NCI-H2196 (cell line): ENCODE results near the gene MC3R.
"Not testable (repeated sequence)": the region's sequence is repeated elsewhere in the genome, so short reads cannot be mapped to it uniquely, and the experiment has no call there.

Experiments used
- DNase-seq: peaks from one replicate; lab custom pipeline; 2025; ENCODE audit not compliant: unreplicated experiment; lab: John Stamatoyannopoulos, UW

The MC3R gene

DNA sequence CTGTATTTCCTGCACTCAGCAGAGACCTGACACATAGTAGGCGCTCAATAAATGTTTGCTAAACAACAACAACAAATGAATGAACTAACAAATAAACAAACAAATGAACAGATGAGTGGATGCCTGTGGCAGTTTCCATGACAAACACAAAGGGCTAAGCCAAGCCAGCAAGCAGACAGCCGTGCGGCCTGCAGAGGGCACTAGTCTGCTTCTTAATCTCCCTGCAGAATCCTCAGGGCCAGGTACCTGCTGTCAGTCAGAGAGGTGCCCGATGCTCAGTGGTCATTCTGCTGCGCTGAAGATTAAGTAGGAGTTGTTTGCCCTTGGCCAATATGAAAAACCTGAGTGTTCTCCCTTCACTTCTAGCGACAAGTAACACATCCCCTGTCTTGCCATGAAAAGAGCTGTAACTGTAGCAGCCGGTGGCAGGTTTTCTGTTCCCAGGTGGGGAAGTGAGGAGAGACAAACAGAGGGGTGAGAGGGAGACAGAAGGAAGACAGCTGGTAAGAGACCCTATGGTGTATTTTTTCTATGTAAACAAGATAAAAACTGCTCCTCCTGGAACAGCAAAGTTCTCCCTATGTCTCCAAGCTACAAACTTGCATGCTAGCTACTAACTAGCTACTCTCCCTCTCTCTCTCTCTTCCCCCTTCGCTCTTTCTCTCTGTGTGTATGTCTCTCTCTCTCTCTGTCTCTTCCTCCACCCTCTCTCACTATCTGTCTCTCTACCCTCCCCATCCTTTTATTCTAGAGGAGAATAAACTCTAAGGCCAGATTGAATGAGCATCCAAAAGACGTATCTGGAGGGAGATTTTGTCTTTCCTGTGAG, at the start of gene MC3R:
Gene MC3R (plus strand): TSS at position 779 of the 829 bp plus-strand sequence. CDS start 112 bp downstream, outside the sequence.
- peak; percentile 53 for DNase-seq

DNA sequence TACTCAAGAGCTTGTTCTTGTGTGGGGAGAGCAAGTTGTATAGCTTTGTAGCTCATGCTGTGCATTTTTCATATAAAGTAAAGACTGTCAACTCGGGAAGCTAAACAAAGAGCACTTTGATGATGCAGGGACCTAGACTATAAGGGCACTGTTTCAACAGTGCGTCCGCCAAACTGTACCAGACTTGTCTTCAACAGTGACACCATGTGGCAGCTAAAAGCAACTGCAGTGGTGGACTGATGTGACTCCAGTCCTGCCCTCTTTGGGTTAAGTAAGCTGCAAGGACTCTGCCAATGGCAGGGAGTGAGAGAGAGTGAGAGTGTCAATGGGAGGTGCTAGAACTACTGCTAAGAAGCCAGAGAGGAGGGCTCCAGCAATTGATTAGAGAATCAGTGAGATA, 48.1 kb upstream of the MC3R start:
- DNase-seq: no peak

DNA sequence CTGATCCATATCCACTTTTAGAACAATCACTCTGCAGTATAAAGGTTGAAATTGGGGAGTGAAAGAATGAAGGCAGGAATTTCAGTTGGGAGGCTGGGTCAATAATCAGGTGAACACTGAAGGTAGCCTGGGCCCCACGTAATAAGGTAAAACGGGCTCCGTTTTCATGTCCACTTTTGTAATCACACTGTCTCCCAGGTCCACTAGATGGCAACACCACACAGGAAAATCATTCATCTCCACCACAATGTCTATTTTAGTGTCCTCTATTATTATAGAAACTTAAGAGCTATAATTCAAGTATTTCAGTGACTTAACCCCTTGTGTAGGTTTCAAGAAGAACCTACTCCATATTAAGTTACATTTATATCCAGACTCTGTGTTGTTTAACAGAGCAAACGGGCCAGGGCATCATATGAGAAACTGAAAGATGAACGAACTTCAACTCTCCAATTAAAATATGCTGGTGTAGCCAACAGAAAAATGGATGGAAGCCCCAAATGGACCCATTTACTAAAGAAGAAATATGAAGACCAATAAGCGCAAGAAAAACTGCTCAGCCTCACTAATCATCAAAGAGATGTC, 45.9 kb upstream of the MC3R start:
- DNase-seq: no peak

DNA sequence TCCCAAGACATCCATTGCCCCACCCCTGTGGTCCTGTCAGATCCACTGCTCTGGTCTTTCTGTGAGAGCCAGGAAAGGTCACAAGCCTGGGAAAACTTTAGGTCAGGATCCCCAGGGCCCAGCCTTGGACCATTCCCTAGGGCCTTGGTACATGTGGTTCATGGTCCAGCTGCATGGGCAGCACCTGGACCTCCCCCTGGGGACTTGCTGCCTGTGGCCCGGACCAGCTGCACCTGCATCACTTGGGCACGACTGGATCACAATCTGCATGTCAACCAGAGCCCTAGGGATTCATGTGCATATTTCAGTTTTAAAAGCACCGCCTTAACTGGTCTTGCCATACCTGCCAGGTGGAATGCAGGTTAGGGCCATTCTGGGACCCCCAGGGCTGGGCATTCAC, 44.3 kb upstream of the MC3R start:
- DNase-seq: no peak

DNA sequence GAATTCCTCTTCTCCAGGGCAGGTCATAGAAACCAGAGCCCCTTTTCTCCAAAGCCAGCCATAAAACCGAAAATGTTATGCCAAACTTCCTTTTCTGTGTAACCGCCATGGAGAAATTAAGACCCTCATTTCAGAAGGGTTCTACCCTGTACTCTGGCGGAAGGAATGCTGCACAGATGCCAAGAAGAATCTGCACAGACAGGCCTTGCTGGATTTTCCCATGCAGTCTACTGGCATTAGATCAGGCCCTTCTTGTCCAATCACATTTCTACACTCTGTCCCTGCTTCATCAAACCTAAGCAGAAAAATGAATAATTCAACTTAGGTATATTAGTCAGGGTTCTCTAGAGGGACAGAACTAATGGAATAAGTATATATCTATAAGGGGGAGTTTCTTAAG, 43.2 kb upstream of the MC3R start:
- no peak for DNase-seq

DNA sequence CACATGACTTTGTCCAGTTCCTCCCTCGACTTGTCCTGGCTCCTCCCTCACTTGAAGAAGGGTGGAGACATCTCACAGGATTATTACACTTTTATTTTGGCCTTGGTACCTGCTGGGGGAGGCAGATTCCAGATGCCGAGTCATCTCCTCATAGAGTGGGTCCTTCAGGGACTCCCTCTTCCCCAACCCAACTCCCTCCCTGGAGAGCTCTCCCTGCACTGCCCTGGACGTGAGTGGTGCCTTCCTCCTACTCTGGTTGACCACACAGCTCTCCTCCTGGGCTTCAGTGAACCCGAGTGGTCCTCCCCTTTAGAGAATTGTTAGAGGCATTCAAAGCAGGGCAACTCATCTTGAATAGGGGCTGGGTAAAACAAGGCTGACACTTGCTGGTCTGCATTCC, 40.9 kb upstream of the MC3R start:
- DNase-seq: no peak

DNA sequence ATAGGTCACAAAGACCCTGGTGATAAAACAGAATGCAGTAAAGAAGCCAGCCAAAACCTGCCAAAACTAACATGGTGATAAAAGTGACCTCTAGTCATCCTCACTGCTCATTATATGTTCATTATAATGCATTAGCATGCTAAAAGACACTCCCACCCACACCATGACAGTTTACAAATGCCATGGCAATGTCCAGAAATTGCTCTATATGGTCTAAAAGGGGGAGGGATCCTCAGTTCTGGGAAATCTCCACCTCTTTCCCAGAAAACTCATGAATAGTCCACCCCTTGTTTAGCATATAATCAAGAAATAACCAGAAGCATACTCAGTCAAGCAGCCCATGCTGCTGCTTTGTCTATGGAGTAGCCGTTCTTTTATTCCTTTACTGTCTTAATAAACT, 40.4 kb upstream of the MC3R start:
- no peak for DNase-seq

DNA sequence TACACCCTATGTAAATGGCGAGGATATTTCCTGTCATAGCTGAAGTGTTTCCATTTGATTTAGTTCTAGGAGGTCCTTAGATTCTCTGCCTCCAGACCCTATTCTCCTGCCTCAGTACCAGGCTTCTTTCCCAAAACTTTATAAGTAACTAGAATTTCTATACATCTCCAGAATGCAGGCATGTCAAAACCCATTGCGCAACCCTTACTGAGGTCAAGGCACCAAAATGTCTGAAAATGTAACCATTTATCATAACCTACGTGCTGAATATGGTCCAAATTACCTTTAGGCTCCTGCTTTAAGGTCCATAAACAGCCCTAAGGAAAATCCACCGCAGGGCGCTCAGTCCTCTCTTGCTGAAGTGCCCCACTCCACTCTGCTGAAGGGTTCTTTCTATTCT, 37.5 kb upstream of the MC3R start:
- DNase-seq: no peak

DNA sequence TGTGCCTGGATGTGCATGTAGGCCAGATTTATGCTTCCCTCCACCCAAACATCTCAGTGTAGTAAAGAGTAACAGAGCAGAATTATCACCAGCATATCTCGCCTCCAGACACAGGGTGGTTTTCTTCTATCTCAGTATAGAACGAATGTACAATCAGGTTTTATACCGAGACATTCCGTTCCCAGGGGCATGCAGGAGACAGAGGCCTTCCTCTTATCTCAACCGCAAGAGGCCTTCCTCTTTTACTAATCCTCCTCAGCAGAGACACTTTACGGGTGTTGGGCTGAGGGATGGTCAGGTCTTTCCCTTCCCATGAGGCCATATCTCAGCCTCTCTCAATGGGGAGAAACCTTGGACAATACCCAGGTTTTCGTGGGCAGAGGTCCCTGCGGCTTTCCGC, 36.4 kb upstream of the MC3R start:
- no peak for DNase-seq

DNA sequence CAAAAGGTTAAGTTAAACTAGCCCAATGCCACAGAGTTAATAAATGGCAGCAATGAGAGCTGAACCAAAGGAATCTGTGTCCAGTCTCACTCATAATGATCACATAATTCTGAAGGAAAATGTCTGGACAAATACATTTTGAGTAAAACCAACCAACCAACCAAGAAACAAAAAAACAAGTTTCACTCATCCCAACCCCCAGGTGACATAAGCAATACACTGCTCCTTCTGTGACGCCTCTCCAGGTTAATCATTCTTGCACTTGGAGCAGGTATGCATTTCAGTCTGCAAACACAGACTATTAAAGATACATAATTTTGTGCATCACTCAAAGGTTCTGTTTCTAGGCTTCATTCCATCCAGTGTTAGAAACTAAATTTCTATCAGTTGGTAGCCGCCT, 35.2 kb upstream of the MC3R start:
- no peak for DNase-seq

DNA sequence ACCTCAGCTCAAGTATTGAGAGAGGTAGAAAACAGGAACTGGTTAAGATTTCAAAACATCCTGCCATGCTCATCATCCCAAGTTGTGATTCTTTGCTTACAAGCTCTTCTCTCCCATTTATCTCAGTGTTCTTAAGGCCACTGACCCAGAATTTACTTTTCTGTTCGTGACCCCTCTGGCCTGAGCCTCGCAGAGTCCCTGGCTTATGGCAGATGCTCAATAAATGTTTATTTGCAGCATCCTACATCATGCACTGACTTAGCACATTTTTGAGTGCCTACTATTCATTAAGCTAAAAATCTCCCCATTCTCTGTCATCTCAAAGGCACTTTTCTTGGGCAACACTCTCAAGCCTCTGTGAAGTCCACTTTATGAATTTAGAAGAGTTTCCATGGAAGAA, 33.4 kb upstream of the MC3R start:
- DNase-seq: no peak

DNA sequence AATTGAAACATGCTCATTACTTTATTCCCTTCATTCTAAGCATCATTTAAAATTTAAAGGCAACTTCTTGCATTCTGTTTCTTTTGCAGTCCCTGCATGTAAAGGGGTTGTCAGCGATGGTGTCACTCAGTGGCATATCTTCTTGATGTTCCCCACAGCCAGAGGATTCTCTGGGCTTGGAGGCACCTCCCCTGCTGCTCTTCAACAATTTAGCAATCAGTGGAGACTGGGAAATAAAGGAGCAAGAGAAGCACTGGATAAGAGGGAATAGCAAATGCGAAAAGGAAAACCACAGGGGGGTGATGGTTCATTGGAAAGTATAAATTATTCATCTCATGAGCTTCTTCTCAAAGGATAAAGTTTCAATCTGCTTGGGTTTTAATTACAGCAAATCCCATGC, 30.7 kb upstream of the MC3R start:
- no peak for DNase-seq

DNA sequence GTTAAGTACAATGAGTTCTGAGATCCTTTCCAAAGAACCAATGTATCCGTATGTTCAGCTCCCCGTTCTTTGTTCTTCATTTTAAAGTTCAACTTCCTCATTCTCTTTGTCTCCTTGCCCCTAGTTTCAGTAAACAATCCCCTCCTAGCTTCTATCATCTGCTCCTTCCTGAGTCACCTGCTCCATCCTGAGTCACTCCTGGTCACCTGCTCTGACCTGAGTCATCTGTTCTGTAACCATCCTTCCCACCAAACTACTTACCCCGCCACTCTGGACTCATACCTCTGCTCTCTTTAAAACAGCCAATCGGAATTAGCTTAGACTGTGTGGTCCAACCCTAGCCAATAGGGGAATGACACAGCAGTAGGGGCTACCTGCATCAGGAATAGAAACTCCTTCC, 27.3 kb upstream of the MC3R start:
- DNase-seq: not testable (repeated sequence)

DNA sequence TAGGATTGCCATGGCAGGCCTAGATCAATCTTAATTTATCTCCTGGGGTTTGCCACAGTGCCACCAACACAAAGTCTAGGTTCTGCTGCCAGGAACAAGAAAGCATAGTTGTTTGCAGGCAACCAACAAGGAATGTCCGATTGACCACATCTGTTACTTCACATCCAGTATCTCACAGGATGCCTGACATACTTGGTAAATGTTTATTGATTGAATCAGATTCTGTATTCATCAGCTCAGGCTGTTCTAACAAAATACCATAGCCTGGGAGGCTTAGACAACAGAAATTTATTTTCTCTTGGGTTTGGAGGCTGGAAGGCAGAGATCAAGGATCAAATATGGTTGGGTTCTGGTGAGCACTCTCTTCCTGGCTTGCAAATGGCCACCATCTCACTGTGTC, 26.3 kb upstream of the MC3R start:
- DNase-seq: no peak

DNA sequence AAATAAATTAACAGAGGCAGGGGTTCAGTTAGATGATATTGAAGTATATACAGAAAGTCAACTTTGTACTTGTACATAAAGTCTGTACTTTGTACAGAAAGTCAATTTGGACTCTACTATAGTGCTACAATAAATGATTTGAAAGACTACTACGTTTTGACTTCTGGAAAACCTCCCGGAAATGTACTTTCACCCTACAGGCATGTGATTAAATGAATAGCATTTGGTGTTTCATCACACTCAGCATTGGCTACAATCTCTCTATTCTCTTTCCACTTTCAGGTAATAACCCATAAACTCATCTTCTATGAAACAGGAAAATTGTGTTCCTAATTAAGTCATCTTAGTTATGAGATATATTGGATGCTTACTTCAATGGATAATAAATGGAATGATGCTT, 25.6 kb upstream of the MC3R start:
- DNase-seq: no peak

DNA sequence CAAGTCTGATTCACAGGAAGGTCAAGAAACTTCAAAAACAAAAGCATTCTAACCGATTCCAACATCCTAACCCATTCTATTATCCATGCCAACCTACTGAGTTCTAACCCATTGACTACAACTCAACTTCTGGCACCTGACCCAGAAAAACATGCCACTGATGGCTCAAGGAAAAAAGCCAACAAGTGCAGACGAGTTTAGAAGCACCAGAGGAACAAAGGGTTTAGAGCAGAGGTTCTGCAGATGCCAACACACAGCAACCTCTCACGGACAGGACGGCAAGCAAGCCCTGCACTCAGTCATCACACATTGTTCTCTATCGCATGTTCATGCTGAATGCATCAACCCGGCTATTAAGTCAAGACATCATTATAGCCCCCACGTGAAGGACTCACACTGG, 25.2 kb upstream of the MC3R start:
- DNase-seq: no peak

DNA sequence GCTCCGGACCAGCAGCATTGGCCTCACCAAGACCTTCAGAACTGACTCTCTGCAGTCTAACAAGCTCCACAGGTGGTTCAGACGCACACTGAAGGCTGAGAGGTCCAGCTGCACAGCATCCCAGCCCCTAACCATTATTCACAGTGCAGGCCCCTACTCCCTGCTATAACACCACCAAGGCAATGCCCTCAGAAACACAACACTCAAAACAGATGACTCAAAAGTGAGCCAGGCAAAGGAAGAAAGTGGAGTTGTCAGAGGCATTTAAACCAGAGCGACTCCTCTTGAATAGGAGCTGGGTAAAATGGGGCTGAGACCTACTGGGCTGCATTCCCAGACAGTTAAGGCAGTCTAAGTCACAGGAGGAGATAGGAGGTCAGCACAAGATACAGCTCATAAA, 20.5 kb upstream of the MC3R start:
- no peak for DNase-seq

DNA sequence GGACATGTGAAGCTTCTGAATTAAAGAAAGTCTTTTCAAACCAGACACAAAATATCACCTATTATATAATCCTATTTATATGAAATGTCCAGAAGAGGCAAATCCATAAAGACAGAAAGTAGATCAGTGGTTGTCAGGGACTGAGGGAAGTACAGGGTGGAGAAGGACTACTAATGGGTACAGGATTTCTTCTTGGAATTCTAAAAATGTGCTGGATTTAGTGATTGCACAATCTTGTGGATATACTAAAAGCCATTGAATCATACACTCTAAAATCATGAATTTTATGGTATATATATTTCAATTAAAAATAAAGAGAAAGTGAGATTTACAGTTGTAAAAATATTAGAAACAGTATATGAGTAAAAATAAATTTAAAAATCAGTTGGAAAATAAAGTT, 18.7 kb upstream of the MC3R start:
- DNase-seq: no peak

DNA sequence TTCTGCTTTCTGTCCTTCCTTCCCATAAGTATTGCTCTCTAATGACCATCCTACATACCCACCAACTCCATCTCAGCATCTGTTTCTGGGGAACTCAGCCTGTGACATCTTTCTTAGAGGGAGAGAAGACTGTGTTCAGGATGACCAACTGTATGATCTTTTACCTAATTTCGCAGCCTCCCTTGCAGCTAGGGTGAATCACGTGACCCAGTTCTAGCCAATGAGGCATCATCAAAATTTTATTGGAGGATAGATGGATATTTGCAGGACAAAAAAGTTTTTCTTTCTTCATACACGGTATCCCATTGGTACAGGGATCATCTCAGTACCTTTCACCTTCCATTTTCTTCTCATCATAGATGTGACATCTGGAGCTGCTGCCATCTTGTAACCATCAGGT, 14.4 kb upstream of the MC3R start:
- no peak for DNase-seq

DNA sequence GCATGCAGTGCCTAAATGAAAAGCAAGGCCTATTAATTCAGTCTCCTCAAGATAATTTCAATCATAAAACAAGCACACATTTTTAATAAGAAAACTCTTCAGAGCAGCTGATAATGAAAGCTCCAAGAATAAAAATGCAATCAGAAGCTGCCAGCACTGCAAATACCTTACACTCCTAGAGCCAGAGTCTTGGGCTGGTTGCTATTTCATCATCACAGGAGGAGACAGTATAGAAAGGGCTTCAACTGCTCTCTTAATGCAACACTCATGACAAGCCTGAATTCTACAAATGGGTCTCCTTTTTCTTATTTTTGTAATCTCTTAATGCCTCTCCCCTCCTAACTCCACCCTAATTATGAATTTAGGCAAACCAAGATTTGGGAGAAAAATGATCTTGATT, 11.2 kb upstream of the MC3R start:
- no peak for DNase-seq

DNA sequence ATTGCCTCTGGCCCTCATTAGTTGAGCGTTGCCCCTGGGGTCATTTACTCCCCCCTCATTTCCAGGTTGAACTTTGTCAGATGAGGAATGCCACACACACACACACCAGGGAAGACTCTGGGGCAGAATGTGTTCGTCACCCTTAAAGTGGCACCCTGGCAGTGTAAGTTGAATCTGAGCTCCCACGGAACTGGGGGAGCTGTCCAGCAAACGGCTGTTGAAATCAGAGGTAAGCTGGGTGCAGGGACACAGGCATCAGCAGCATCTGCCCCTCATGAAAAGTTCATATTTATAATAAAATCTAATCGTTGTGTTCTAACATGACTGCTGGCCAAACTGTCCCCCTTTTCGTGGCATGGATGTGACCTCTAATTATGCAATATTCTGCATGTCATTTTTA, 4.3 kb upstream of the MC3R start:
- DNase-seq: no peak

DNA sequence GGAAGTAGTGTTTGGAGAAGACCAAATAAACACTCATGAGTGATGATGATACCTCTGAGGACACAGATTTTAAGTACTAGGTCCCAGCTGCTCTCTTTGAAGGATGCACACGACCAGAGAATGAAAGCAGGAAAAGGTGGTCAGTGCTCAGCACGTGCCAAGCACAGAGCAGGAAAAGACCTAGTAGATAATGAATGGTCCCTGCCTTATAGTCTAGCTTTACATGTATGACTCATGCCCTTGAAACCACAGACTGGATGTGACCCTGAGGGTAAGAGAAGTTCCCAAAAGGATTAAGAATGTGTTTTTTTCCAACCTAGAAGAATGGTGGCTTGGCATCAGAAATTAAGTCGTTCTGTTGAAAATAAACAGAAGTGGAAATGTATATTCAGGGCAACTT, 2.8 kb upstream of the MC3R start:
- no peak for DNase-seq
